ENCODE data around the gene PCK1.

- no peak for TF ChIP-seq CTCF (conservative IDR thresholded peaks at IDR 0.05 in 1 of 2, IDR thresholded peaks at IDR 0.05 in 1 of 2; ENCODE audit: extremely low read depth in 1 of 2, insufficient read depth in 1 of 2, low read depth in 1 of 2, low read length in 2 of 2)
- TF ChIP-seq EZH2 (IDR thresholded peaks at IDR 0.05; ENCODE audit: borderline replicate concordance, low read length), result no peak
Measured at GRCh38 chr20:57591289-57592229, 30.6 kb downstream of the PCK1 start.
